ENCODE data around the gene KCNJ15. TPM values are rescaled to one million over a fixed set of nuclear protein-coding genes. Genes with fewer than 3 reads are reported as not detected.

The KCNJ15 gene
- total and polyA plus RNA-seq, 2 of the 8 experiments (the other 6 are each of a cell fraction or from before 2014, with no cell fraction given): under 0.01 TPM; not detected in 1

DNA sequence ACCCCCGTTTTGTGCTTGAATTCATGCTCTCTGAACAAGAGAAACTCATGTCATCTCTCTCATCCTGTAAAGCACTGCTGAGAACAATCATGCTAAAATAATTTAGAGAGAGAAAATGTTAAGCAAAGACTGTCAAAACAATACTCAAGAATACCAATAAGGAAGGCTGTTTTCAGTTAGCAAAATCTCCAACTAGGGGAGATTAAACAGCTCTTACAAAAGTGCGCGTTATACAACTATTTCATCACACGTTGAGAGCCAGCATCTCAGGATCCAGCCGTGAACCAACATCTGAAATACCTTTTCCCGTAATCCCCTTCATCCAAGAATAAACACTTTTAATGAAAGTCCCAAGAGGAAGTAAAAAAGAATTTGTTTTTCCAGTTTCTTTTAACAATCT, 44.1 kb upstream of the KCNJ15 start:
- no peak overlapping the region for H3K14ac ChIP-seq (ENCODE audit: insufficient read length)
- ChIA-PET CTCF (ENCODE audit: partially characterized antibody) (interaction anchor here (0.7 to 1.8 kb wide), 4 partner anchors 10 to 140 kb away, joined by 3 to 4 read pairs (median 4); no protein-coding TSS in a partner anchor), POLR2A (ENCODE audit: partially characterized antibody) (no interaction called here)
- no peak overlapping the region for H3K56ac ChIP-seq (replicated peaks; ENCODE audit: insufficient read length, low read depth, low read length)
- no peaks in the 10 kb centered on the region for H4K20me1 ChIP-seq (replicated peaks in 1 of 2; ENCODE audit: control insufficient read depth in 1 of 2, insufficient read depth in 2 of 2, low read length in 2 of 2)
- no peak overlapping the region for H2AFZ ChIP-seq (ENCODE audit: low read length)
- no peak overlapping the region for H4K5ac ChIP-seq (ENCODE audit: insufficient read length, low read depth, low read length)
- H3K4me2 ChIP-seq (ENCODE audit: insufficient read depth in 1 of 2, low read depth in 2 of 2, low read length in 2 of 2): no peak overlapping the region
- no peaks in the 10 kb centered on the region for H3K79me1 ChIP-seq (ENCODE audit: low read depth, low read length)
- H3K27me3 ChIP-seq (replicated peaks in 1 of 4; ENCODE audit: control insufficient read depth in 3 of 4, extremely low read depth in 1 of 4, insufficient read depth in 3 of 4, low read length in 3 of 4): no peaks in the 10 kb centered on the region
- no peak overlapping the region for H4K91ac ChIP-seq (replicated peaks; ENCODE audit: insufficient read length, low read length)
- no peak overlapping the region for H3K18ac ChIP-seq (ENCODE audit: extremely low read depth, low read length)
- FAIRE-seq (no peak), DNase-seq (ENCODE audit: low read depth in 1 of 2, low spot score in 2 of 2) (no peak)
- no peaks in the 10 kb centered on the region for H3K4me1 ChIP-seq (replicated peaks in 1 of 4; ENCODE audit: control insufficient read depth in 3 of 4, insufficient read depth in 4 of 4, low read length in 3 of 4)
- H3K9me3 ChIP-seq (ENCODE audit: insufficient read depth in 2 of 2, low read depth in 1 of 2, low read length in 1 of 2): peaks cover 0 to 10% of the 10 kb centered on the region in 2 experiments; a peak in 1 of 4 replicates
- H3K23me2 ChIP-seq (ENCODE audit: low read depth, low read length): no peaks in the 10 kb centered on the region
- H3K23ac ChIP-seq (ENCODE audit: insufficient read length): no peak overlapping the region
- H3K36me3 ChIP-seq (ENCODE audit: control insufficient read depth in 2 of 4, insufficient read depth in 4 of 4, low read length in 3 of 4): no peaks in the 10 kb centered on the region
- WGBS, 2 experiments (ENCODE audit: extremely low coverage in 1 of 2, insufficient coverage in 1 of 2, insufficient read length in 1 of 2, insufficient replicate concordance in 2 of 2, low coverage in 1 of 2, low lambda C conversion rate in 2 of 2, missing lambda C conversion rate in 1 of 2): 95% methylated on average over 6 of the region's 6 CpGs; no CpG with 5 or more reads in 1 of the 2 experiments
- no peaks in the 10 kb centered on the region for H3K79me2 ChIP-seq (ENCODE audit: control insufficient read depth in 1 of 2, insufficient read depth in 2 of 2, low read length in 2 of 2)
- H3K4ac ChIP-seq (replicated peaks; ENCODE audit: insufficient read length, low read depth, low read length): no peak overlapping the region
- no peak overlapping the region for H2AK5ac ChIP-seq (ENCODE audit: low read depth, low read length)
- H3K4me3 ChIP-seq (ENCODE audit: extremely low read depth in 1 of 4, insufficient read depth in 2 of 4, low read depth in 3 of 4, low read length in 4 of 4): no peak overlapping the region
- no peak overlapping the region for H4K8ac ChIP-seq (ENCODE audit: extremely low read depth, insufficient read depth, low read length)
- H2BK120ac ChIP-seq (replicated peaks; ENCODE audit: low read depth, low read length): no peak overlapping the region
- H2BK20ac ChIP-seq (ENCODE audit: low read length): no peak overlapping the region
- no peak overlapping the region for H3K9ac ChIP-seq (replicated peaks in 1 of 4; ENCODE audit: extremely low read depth in 1 of 4, low read depth in 3 of 4, low read length in 3 of 4)
- H2BK15ac ChIP-seq (ENCODE audit: low read length): no peak overlapping the region
- H2BK5ac ChIP-seq (ENCODE audit: low read depth, low read length): no peak overlapping the region
- no peak overlapping the region for H2BK12ac ChIP-seq (ENCODE audit: low read depth, low read length)
- no peak overlapping the region for H3K27ac ChIP-seq (ENCODE audit: low read depth, low read length)
- TF ChIP-seq CHD1 (IDR thresholded peaks at IDR 0.05; ENCODE audit: low read depth, low read length): no peak
- TF ChIP-seq BACH1 (IDR thresholded peaks at IDR 0.05; ENCODE audit: low read length): no peak
- TF ChIP-seq HDAC6 (IDR thresholded peaks at IDR 0.05; ENCODE audit: low read depth, low read length): no peak
- TF ChIP-seq, protein P1, sequence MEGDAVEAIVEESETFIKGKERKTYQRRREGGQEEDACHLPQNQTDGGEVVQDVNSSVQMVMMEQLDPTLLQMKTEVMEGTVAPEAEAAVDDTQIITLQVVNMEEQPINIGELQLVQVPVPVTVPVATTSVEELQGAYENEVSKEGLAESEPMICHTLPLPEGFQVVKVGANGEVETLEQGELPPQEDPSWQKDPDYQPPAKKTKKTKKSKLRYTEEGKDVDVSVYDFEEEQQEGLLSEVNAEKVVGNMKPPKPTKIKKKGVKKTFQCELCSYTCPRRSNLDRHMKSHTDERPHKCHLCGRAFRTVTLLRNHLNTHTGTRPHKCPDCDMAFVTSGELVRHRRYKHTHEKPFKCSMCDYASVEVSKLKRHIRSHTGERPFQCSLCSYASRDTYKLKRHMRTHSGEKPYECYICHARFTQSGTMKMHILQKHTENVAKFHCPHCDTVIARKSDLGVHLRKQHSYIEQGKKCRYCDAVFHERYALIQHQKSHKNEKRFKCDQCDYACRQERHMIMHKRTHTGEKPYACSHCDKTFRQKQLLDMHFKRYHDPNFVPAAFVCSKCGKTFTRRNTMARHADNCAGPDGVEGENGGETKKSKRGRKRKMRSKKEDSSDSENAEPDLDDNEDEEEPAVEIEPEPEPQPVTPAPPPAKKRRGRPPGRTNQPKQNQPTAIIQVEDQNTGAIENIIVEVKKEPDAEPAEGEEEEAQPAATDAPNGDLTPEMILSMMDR (IDR thresholded peaks at IDR 0.05; ENCODE audit: control extremely low read depth in 1 of 3, insufficient read depth in 1 of 3, low read depth in 1 of 3, low read length in 3 of 3): no peak

Data from H1 (cell line).